ENCODE data around the gene TVP23C. TPM values are rescaled to one million over a fixed set of nuclear protein-coding genes. Genes with fewer than 3 reads are reported as not detected.
A peak's percentile ranks its signal among the peaks of the same experiment; 100 is the strongest.
"Not testable (repeated sequence)": the region's sequence is repeated elsewhere in the genome, so short reads cannot be mapped to it uniquely, and the experiment has no call there.

The TVP23C gene
- 4.6 and 5.0 TPM in 2 replicates for total RNA-seq (2014; rRNA removed; shearing (Covaris generic))

DNA sequence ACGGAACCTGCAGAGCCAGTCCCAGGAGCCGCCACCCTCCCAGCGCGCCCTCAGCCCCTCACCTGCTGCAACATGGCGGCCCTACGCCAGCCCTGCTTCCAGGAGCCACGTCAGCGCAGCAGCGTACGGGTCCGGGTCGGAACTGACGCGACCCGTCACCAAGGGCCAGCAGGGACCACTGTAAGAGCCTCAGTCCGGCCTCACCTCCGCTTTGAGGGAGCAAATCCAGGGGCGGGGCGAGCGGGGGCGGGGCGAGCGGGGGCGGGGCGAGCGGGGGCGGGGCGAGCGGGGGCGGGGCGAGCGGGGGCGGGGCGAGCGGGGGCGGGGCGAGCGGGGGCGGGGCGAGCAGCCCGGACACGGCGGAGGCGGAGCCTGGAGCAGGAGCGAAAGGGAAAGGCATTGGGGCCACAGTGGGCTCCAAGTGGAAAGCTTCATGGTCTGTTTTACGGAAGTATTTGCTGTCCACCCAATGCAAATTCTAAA is at the start of gene TVP23C:
Gene TVP23C, minus strand, starts transcription at position 109 of the 483 bp plus-strand sequence. Its CDS starts 35 bp downstream, at position 74.
- DNase-seq (ENCODE audit: low spot score) = peak; percentile 30

DNA sequence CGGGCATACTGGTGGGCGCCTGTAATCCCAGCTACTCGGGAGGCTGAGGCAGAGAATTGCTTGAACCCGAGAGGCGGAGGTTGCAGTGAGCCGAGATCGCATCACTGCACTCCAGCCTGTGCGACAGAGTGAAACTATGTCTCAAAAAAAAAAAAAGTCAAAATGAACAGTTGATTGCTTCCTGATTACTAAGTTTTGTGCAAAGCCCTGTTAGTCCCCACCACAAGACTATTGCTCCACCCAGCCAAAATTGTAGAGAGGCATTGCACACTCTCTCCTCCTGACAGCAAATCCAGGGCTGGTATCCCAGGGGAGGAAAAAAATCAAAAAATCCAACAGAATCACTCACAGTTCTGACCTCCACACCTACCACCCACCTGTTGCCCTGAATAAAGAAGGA is 29.7 kb upstream of the TVP23C start:
- DNase-seq (ENCODE audit: low spot score) = not testable (repeated sequence)

DNA sequence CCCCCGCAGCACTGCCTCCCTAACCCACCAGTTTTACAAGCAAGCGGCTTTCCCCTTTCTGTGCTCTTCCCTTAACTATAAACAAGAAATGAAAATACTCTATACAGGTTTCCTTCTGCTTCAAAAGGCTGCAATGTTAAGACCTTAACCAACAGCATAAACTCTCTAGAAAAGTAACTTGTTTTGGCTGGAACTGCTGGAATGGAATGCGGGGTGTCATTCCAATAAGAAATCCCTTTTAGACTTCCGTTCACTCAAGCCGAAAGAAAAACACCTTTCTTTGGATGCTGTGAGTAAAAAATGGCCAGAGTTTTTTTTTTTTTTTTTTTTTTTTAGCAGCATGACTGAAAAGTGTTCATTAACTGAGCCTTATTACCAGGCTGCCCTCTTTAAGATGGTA is 28.7 kb upstream of the TVP23C start:
- DNase-seq (ENCODE audit: low spot score) = not testable (repeated sequence)

DNA sequence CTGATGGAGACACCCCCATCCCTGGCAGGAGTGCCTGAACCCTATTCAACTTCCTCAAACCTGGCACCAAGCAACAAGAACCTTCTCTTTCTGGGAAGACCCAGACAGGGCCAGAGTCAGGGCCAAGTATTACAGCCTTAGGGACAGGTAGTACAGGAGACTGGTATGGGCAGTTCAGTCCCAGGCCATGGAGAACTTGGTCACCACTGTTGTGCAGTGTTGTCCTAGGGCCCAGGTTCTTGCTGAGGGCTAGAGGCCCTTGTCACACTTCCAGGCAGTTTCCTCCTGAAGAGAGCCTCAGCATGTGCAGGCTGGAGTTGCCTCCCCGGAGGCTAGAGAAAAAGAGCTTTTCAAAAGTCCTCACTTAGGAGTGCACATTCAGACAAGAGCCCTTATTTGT is 27.6 kb upstream of the TVP23C start:
- not testable (repeated sequence) for DNase-seq (ENCODE audit: low spot score)

DNA sequence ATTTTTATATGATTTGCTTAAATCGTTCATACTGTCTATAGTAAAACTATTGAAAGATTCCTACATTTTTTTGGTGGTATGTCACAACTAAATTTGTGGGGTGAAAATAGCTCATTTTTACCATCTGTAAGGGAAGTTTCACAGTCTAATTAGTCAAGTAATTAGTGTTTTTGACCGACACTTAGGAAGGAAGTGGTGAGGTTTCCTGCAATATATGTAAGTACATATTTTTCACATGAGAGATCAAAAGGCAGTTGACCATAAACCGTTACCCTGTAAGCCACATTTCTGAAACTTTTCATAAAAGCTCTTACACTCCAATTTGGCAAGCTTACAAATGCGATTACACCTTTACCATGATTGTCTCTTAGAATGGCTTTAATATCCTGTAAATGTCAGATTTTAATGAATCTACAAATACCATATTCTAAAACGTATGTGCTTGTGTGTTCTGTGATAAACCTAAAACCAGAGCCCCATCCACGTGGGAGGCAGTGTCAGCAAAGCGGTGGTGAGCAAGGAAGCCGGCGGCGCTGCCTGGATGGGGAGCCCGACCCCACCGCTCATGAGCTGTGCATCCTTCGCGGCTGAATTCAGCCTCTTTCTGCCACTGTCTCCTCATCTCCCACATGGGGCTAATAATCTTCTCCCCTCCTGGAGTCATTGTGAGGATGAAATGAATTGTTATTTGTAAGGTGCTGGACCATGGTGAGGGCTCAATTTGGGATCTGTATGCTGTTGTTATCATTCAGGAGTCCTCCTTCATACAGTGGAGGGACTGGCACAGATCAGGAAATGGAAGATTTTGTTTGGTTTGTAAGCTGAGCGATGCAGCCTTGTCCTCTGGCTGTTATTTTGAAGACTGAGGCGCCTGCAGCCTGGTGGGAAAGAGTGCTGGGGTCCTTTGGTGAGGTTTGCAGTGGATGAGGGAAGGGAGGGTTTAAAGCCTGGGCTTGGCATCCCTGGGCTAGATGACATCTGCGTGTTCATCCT is 26.6 kb upstream of the TVP23C start:
- not testable (repeated sequence) for DNase-seq (ENCODE audit: low spot score)

DNA sequence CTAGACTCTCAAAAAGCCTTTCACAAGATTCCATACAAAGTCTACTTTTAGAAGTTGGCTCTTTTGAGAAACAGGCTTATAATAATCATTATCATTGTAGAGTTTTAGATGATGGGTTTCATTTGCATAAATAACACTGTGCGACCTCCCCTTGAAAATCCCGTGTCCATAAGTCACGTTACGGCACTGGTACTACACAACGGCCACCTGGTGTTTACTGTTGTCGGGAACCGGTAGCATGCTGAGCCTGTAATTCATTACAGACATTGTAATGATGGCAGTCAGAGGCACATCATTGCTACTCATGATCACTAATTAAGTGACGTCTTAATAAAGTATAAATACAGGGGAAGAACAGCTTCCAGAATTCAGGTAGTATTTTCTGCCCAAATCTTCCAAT is 24.7 kb upstream of the TVP23C start:
- DNase-seq (ENCODE audit: low spot score) = not testable (repeated sequence)

DNA sequence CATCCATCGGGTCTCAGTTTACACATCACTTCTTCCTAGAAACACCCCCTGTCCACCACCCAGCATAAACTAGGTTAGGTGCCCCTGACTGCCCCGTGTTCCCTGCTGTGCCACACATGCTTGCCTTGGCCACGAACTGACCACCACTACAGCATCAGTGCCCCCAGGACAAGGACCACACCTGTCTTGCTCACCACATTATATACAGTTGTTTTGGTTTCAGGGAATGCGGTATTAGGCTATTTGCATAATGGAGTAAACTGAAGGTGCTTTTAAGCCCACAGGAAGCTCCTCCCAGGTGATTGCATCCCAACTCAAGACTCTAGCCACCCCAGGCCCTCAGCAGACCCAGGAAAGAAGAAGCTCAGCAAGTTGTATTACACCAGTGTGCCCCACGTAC is 20.0 kb upstream of the TVP23C start:
- DNase-seq (ENCODE audit: low spot score) = not testable (repeated sequence)

DNA sequence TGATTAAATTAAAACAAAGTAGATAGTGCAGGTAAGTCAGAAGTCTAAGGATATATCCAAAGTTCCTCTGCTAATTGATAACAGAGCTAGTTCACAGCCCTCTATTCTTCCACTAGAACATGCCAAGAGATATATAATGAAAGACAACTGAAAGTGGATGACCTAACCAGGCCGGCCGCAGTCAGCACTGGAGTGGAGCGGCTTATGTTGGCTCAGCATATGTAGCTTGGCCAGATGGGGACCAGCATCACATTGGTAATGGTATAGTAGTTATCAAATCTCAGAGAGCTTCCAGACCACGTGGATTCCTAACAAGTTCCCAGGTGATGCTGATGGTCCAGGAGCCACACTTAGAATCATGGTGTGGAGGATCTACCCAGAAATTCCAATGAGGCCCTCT is 18.2 kb upstream of the TVP23C start:
- DNase-seq (ENCODE audit: low spot score) = not testable (repeated sequence)

DNA sequence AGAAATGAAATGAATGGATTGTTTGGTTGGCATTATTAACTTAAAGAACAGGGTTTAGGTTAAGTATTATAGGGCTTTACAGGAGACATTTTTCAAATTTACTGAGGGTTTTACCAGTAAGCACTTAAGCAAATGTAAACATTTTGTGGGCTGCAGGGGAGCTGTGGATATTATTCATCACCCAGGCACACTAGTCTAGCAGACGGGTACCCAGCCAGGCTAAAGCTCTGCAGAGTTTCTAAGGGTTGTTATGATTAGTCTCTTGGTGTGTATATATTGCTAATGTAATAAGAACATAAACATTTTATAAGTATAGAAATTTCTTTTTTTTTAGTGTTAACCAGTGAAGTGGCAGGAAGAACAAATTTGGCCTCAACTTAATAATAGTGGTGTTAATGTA is 13.6 kb upstream of the TVP23C start:
- DNase-seq (ENCODE audit: low spot score) = not testable (repeated sequence)

DNA sequence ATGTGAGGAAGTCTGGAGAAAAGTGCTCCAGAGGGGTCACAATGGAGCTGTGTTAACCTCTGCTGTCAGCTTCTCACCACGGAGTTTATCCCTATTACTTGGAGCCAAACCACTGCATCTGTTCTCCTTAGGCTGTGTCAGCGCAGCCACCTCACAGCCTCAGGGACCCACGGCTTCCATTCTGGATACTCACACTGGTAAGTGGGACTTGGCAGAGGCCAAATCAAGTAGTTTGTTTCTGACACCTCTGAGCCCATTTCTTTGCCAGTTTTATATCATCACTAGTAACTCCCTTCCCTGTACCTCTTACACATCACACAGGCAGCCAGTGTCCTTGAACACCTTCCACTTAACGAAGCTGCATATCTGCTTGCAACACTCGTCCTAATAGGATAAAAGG is 11.4 kb upstream of the TVP23C start:
- not testable (repeated sequence) for DNase-seq (ENCODE audit: low spot score)

DNA sequence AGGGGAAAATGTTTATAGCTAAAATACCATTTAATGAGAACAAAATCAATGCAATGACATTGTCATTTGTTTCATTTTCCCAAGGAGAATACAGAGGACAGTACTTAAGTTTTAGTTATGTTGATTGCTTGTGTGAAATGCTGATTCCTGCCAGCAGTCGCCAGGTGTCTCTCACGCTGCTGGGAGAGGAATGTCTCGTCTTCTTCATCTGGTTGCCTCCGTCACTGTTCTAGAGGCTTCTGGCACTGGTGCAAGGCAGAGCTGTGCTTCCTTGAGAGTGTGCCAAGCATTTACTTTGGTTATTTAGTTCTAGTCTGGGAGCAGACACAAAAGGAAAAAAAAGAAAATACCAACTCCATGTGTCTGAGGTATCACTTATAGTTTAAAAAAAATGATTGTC is 10.6 kb upstream of the TVP23C start:
- DNase-seq (ENCODE audit: low spot score) = not testable (repeated sequence)

DNA sequence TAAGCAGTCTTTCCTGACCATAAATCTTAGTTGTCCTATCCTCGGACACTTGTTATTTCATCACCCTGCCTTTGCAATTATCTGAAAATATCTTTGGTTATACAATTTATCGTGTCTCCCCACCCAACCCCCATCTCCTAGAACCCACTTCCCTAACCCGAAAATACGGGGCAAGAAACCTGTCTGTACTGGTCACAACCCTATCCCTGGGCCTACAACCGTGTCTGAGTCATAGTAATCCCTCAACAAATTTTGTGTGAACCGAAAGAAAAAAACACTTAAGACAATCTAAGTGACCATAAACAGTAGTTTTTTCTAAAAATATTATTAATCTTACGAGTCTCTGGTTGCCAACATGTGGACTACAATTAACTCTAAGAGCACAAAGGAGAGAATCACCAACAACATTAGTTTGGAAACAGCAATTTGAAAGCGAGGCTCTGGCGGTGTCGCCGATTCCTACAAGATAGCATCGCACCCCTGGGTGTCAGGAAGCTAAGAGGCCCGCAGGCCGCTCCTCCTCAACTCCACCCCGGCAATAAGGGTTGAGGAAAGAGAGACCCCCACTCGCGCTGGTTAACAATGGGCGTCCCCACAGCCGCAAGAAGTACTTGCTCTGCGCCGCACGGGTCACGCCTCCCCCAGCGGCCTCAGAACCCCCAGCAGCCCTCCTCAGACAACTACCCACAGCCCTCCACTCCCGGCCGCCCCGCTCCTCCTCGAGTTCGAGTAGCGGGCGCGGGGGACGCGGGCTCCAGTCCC is 489 bp downstream of the TVP23C start:
- DNase-seq (ENCODE audit: low spot score) = not testable (repeated sequence)

DNA sequence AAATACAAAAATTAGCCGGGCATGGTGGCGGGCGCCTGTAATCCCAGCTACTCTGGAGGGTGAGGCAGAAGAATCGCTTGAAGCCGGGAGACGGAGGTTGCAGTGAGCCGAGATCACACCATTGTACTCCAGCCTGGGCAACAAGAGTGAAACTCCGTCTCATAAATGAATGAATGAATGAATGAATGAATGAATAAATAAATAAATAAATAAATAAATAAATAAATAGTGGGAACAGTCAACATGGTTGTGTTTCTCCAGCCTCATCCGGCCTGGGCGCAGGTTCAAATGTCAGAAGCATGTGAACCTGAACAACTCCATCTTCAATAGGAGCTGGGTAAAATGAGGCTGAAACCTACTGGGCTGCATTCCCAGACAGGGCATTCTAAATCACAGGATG is 1.8 kb downstream of the TVP23C start:
- not testable (repeated sequence) for DNase-seq (ENCODE audit: low spot score)

DNA sequence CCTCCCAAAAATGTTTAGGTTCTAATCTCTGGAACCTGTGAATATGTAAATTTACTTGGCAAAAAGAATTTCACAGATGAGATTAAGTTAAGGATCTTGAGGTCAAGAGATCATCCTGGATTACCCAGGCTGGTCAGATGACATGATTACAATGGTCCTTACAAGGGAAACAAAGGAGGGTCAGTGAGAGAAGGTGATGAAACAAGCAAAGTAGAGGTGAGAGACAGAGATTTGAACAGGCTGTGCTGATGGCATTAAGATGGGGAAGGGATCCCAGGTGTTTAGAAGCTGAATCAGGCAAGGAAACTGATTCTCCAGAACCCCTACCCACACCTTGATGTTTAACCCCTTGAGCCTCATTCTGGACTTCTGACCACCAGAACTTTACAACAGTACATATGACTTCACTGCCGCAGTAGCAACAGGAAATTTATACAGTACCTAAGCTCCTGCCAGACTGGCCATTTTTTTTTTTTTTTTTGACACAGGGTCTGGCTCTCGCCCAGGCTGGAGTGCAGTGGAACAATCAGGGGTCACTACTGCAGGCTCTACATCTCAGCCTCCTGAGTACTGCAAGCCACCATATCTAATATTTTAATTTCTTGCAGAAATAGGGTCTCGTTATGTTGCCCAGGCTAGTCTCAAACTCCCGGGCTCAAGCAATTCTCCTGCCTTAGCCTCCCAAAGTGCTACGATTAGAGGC is 4.7 kb downstream of the TVP23C start:
- not testable (repeated sequence) for DNase-seq (ENCODE audit: low spot score)

DNA sequence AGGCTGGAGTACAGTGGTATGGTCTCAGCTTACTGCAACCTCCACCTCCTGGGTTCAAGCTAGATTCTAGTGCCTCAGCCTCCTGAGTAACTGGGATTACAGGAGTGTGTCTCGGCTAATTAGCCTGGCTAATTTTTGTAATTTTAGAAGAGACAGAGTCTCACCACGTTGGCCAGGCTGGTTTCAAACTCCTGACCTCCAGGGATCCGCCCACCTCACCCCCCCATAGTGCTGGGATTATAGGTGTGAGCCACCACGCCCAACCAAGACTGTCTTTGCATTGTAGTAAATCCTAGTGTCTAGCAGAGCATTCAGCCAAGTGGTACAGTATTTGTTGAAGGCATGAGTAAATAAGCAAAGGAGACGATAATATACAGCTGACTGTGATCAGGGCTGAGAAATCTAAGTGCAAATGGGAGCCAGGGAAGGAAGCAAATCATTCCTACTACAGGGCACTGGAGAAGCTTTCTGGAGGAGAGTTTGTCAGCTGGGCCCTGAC is 5.9 kb downstream of the TVP23C start:
- not testable (repeated sequence) for DNase-seq (ENCODE audit: low spot score)

DNA sequence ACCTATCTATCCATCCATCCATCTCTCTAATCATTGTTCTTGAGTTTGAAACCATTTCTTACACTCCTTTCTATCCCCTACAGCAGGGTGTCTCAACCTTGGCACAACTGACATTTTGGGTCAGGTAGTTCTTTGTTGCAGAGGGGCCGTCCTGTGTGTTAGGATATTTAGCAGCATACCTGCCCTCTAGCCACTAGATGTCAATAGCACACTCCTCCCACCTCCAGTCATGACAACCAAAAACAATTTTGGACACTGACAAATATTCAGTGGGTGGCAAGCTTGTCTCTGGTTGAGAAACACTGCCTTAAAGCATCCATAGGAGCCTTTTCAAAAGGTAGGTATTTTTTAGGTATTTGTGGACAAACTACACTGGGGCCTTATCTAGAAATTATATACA is 10.4 kb downstream of the TVP23C start:
- DNase-seq (ENCODE audit: low spot score) = not testable (repeated sequence)

DNA sequence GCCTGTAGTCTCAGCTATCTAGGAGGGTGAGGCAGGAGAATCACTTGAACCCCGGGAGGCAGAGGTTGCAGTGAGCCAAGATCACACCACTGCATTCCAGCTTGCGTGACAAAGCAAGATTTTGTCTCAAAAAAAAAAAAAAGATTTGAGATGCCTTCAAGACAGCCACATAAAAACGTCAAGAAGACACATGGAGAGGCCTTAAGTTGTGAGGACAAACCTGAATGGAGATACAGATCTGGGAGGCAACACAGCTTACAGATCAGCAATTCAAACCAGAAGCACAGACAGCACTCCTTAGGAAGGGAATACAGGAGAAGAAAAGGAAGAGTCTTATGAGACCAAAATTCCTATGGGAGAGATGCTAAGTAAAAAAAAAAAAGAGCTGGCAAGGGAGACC is 13.7 kb downstream of the TVP23C start:
- DNase-seq (ENCODE audit: low spot score) = not testable (repeated sequence)

DNA sequence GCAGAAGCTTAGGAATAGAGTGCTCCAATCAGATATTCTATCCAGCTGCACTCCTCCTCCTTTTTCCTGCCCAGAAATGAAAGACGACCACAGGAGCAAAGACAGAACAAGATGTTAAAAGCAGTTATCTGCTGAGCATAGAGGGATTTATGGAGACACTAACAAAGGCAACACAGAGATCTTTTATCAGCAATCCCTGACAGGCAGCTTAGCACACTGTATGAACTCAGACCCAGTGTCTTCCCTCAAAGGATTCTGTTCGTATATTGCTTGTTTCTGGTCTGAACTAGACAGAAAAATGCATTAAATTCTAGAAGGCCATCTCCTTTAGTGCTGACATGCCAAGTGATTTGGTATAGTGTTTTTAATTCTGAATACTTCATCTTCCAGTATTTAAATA is 16.7 kb downstream of the TVP23C start:
- DNase-seq (ENCODE audit: low spot score) = not testable (repeated sequence)

DNA sequence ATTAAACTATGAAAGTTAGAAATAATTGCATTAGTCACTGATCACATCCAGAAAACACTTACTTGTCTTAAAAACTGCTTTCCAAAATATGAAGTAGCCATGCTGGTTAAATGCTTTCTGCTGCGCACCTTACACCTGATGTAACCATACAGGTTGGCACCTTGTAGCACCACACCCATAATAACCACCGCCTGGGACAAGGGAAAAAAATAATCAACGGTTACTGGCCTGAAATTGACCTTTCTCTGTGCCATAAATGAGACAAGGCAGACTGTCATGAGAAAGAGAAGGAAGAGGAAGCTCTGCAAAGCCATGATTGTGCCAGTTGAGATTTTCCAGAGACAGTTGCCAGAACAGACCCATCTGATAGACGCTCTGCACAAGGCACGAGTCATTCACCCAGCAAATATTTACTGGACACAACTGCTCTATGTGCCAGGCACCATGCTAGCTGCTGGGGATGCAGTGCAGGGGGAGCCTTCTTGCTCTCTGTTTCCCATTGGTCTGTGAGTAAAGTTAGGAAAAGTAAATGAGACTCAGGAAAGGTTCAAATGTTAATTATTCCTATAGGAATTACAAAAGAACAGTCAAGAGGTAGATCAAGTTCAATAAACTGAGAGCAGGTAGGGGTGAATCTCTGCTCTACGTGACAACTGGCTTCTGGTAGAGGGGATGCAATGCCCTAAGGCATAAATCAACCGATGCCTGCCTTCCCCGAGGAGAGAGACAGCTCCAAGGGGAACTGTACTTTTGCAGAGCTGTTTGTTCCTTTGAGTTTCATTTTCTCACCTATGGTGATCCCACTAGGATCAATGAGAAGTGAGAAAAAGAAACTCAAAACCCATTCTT is 22.7 kb downstream of the TVP23C start:
- not testable (repeated sequence) for DNase-seq (ENCODE audit: low spot score)

DNA sequence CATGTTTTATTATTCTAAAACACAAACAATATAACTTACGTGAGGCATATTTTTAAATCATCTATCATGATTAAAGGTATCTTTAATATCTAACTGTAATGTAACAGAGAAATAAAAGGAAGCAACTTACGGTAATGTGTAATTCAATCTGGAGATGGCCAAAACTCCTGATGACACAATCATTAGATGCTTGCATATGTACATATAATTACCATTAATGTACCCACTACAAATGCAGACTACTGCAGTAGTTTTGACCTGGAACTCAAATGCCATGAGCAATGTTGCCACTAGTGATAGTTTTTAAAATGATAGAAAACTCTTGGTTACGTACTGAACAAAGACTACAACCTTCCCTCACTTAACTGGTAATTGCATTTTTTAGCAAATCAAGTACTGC is 30.2 kb downstream of the TVP23C start:
- not testable (repeated sequence) for DNase-seq (ENCODE audit: low spot score)

Data from HT-29 (cell line).